Lower leg skin (tissue), 3 donors: ENCODE data around the gene IPCEF1.

Experiments used
- CTCF ChIP-seq, 3 donors: fragments of 450-650 bp; IDR thresholded peaks; one replicate each; pipeline ENCODE4 v1.5.1; 2016; ENCODE audit warnings: antibody characterized with exemption in 3 of 3, mild to moderate bottlenecking in 3 of 3, moderate library complexity in 2 of 3
- POLR2A ChIP-seq, 2 donors: fragments of 450-650 bp; IDR thresholded peaks; one replicate each; pipeline ENCODE4 v1.6.1; 2016 to 2017; ENCODE audit warnings: antibody characterized with exemption in 2 of 2, mild to moderate bottlenecking in 1 of 2, moderate library complexity in 1 of 2

DNA sequence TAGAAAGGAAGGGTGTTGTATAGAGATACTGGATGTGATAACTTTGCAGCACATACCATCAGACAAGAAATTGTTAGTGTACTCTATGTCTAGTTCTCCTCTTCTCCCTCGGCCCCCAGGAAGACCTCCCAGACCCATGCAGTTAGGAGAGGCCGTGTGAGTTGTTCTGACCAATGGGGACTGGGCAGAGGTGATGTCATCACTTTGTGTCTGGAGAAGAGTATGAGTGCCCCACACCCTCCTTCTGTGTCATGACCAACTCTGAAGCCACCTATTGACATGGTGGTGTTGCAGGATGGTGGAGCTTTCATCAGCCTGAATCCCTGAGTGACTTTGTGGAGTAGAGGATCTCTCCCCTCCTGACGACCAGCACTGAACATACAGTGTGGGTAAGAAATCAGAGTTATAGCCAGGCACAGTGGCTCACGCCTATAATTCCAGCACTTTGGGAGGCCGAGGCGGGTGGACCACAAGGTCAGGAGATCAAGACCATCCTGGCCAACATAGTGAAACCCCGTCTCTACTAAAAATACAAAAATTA lies 72.2 kb downstream of the IPCEF1 start:
- no peak for TF ChIP-seq CTCF (IDR thresholded peaks at IDR 0.05)
- TF ChIP-seq POLR2A (IDR thresholded peaks at IDR 0.05) = no peak
